ENCODE measurements around the gene DOK1.

DNA sequence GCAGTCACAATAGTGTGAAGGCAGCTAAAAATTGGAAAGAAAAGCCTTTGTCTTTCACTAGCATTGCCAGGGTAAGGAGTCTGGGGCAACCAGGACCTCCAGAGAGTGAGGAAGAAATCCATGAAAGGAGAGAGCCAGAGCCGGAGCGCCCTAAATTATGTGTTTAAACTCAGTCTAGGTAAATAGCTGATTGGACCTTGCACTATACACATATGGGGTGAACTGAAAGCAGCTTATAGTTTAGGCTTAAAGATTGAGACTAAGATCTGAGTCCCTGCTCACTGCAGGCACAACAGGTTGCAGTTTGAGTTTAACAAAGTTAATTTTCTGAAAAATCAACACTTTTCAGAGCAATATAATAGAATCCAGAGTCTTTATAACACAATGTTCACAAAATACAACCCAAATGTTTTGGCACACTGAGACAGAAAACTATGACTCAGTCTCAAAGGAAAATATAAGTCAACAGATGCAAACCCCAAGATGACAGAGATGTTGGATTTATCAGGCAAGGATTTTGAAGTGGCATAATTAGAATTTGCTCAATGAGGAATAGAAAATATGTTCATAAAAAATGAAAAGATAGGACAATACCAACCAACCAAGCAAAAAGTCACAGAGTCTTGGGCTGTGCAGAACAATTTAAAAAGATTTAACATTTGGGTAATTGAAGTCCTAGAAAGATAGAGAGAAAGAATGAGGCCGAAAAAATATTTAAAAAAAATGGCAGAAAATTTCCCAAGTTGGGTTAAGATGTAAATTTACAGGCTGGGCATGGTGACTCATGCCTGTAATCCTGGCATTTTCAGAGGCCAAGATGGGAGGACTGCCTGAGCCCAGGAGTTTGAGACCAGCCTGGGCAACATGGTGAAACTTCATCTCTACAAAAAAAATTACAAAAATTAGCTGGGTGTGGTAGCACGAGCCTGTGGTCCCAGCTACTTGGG is 39.6 kb downstream of the DOK1 start:
- TF ChIP-seq EP300 (IDR thresholded peaks at IDR 0.05) (no peak), POLR2A (IDR thresholded peaks at IDR 0.05) (no peak)
